Measurements from ENCODE around the gene KRT81.

- TF ChIP-seq GATA2 (IDR thresholded peaks at IDR 0.05; ENCODE audit: low read depth, low read length) (no peak), GATA3 (IDR thresholded peaks at IDR 0.05; ENCODE audit: low read depth, low read length) (no peak)
Observed at GRCh38 chr12:52314511-52314910, 23.2 kb upstream of the KRT81 start.
